ENCODE measurements around the gene FAM209A. TPM values are rescaled to one million over a fixed set of nuclear protein-coding genes. Genes with fewer than 3 reads are reported as not detected.

The FAM209A gene, protein sequence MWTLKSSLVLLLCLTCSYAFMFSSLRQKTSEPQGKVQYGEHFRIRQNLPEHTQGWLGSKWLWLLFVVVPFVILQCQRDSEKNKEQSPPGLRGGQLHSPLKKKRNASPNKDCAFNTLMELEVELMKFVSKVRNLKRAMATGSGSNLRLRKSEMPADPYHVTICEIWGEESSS
- total RNA-seq = not detected in 2 replicates

DNA sequence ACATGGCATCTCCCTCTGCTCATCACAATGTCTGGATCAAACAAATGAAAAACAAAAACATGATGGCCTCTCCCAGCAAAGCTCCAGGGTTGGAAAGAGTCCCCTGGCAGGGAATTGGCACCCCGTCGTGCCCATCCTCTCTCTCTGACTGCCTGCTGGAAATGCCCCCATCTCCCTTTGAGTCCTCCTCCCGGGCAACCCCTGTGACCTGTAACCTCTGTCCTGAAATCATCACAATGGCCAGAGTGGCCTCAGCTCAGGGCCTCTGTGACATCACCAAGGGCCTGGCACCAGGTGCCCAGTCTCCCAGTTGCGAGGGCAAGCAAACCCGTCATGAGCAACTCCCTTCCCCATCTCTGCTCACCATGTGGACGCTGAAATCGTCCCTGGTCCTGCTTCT is at the start of gene FAM209A:
Gene FAM209A (plus strand): TSS at position 301 of the 400 bp plus-strand sequence. CDS start 65 bp downstream, at position 366.

GRCh38 chr20:56532946-56533345 is 8.4 kb downstream of the FAM209A start, which contains the start of gene FAM209B:
Gene FAM209B (plus strand): TSS chr20:56533246. CDS start chr20:56533342, 96 bp downstream.

Other genes with a start within 250 kb of the FAM209A start
- gene FAM210B, start 165.8 kb upstream of the FAM209A start, total RNA-seq = 64.5 and 75.3 TPM in 2 replicates
- gene AURKA, start 132.5 kb upstream of the FAM209A start, total RNA-seq = 17.6 and 26.7 TPM in 2 replicates
- gene CSTF1, start 132.1 kb upstream of the FAM209A start, total RNA-seq = 39.1 and 39.3 TPM in 2 replicates
- gene CASS4, start 112.5 kb upstream of the FAM209A start, total RNA-seq = 0.11 TPM in 1 of 2 replicates, not detected in the other
- 74.5 and 75.5 TPM in 2 replicates for gene RTF2, start 56.1 kb upstream of the FAM209A start, total RNA-seq
- 0.22 and 0.52 TPM in 2 replicates for gene FAM209B, start 8.5 kb downstream of the FAM209A start, total RNA-seq
- under 0.01 TPM in 1 of 2 replicates, not detected in the other for gene TFAP2C, start 104.6 kb downstream of the FAM209A start, total RNA-seq

Measured in articular chondrocyte of knee joint (primary cell).